Anterior cingulate cortex (tissue), 58 donors: ENCODE measurements around the gene EEF1A2.

Source experiments
- DNase-seq, 58 donors: peaks; one replicate each; lab custom pipeline; 2025; lab: John Stamatoyannopoulos, UW

EEF1A2 gene

GRCh38 chr20:63442100-63442493, 56.8 kb downstream of the EEF1A2 start:
- DNase-seq, result peak in 41 of 58 donors; percentile 7 to 83 (median 43)

DNA sequence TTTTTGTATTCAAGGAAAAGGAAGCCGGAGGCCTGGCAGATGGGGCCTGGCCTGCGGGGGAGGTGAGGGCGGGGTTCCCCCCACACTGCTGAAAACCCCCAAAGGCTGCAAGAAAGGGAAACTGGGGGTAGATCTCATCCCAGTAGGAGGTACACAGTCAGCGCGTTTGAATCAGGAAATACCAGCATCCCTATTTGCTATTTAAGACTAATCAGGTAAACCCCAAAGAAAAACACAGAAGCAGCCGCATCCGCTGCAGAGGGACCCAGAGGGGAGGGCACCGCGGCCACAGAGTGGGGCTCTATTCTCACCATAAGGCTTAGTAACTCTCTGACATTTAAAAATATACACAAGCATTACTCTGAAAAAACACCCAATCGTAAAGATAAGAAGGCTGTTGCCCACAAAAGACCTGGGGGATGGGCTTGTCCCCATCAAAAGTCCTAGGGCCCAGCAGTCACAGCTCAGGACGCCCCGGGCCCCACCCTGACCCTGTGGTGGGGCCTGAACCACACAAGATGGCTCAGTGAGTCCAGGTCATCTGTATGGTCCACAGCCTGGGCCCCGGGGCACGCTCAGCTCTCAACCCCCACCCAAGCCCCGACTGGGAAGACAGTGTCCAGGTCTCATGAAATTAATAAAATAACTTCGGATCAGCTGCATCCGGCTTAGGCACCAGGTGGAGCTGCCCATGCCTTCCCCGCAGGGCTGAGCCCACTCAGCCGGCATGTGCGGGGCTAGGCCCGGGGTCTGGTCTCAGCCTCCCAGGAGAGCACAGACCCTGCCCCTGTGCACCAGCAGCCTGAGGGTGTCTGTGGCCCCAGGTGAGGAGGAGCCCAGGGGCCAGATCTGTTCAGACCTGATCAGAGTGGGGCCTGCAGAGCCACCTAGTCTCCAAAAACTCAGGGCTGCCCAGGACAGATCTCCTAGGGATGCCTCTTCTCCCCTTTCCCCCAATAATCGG, 57.5 kb downstream of the EEF1A2 start:
- no peak for DNase-seq

DNA sequence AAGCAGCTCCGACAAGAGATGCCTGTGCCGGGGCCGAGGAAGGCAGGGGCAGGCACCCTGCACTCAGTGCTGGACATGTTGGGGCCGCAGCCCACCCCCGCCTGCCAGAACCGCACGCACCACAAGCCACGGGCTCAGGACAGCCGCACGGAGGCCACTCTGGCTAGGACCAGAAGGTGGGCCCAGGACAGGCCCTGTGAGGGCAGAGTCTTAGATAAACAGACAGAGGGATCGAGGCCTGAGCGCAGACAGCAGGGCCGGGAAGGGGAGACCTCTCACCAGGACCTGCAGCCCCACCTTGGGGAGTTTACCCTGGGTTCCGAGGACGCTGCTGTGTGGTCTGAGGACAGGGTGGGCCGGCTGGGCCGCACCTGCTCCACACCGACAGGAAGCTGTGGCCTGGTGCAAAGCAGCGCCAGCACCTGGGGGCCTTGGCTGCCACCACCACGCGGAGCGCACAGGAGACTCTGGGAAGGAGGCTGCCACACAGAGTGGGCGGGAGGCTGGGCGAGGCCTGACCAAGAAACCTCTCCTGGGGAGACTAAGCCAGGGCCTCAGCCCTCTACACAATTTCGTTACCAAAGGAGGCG, 58.4 kb downstream of the EEF1A2 start:
- DNase-seq, result no peak

DNA sequence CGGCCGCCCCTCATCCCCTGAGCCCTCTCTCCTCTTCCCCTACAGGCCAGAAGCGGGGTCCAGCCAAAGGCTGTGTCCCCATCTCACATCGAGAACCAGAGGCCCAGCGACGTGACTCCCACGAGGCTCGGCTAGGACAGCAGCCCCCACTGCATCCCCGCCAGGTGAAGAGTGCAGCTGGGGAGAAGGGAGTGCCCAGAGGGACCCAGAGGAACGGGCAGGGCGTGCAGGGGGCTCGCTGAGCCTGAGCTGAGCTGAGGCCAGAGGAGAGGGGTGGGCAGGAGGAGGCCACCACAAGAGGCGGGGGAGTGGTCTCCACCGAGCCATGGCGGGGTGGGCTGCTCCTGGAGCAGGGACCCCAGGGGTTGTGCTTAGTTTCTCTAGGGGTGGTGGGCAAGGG, 59.0 kb downstream of the EEF1A2 start:
- no peak for DNase-seq

DNA sequence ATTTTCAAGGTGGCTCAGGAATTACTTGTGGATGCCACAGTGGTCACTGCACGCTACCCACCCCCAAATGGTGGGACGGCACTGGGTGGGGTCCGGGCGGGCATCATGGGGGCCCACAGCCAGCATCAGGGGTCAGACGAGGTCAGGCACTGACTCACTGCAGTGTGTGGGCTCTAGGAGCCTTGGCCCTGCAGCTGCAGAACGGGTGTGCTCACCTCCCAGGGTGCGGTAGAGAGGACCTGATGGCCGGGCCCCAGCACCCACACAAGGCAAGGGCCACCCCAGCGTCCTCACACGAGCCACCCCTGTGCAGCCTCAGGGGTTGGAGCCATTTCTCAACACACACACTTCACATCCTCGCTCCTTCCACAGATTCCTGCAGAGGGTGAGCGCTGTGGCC, 60.8 kb downstream of the EEF1A2 start:
- no peak for DNase-seq
